Epithelial cell of proximal tubule (primary cell): ENCODE results near the gene ICOSLG. TPM values are rescaled to one million over a fixed set of nuclear protein-coding genes. Genes with fewer than 3 reads are reported as not detected.
"Not testable (repeated sequence)": the region's sequence is repeated elsewhere in the genome, so short reads cannot be mapped to it uniquely, and the experiment has no call there.

Source experiments
- DNase-seq: peaks from one replicate; pipeline ENCODE4 v3.0.0-alpha.2; 2011; ENCODE audit warnings: low read depth
- H3K4me3 ChIP-seq: 2 replicates; pipeline ENCODE4 v1.5.1; 2011; ENCODE audit warnings: low read depth, mild to moderate bottlenecking, low read length
- total RNA-seq: library from RNA; depleted of rRNA; stranded (reverse); fragments of >200 nt; gene quantifications from 2 replicates; pipeline ENCODE4 v1.2.3, GENCODE V29; 2015
- TF ChIP-seq, protein P1 (sequence below): conservative IDR thresholded peaks from 2 replicates; pipeline ENCODE4 v1.5.1; 2012; ENCODE audit warnings: low read depth, mild to moderate bottlenecking, low read length

The ICOSLG gene
- total RNA-seq, 1 donor from 2014 or later: 2.7 TPM

DNA sequence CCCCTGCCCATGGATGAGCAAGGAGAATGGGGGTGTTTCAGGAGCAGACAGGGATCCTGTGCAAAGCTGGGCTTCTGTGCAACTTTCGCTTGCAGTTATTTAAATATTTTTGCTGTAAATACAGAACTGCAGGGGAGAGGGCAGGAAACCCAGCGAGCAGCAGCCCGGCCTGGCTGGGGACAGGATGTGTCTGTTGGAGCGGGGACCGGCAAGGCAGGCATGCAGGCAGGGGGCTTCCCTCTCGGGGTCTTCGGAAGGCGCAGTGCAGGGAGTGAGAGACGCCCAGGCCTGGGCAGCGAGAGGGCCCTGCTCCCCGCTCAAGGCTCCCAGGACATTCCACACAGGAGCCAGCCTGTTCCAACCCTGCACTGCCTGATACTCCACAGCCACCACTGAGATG, 43.2 kb upstream of the ICOSLG start:
- TF ChIP-seq, protein P1, sequence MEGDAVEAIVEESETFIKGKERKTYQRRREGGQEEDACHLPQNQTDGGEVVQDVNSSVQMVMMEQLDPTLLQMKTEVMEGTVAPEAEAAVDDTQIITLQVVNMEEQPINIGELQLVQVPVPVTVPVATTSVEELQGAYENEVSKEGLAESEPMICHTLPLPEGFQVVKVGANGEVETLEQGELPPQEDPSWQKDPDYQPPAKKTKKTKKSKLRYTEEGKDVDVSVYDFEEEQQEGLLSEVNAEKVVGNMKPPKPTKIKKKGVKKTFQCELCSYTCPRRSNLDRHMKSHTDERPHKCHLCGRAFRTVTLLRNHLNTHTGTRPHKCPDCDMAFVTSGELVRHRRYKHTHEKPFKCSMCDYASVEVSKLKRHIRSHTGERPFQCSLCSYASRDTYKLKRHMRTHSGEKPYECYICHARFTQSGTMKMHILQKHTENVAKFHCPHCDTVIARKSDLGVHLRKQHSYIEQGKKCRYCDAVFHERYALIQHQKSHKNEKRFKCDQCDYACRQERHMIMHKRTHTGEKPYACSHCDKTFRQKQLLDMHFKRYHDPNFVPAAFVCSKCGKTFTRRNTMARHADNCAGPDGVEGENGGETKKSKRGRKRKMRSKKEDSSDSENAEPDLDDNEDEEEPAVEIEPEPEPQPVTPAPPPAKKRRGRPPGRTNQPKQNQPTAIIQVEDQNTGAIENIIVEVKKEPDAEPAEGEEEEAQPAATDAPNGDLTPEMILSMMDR: no peak
- H3K4me3 ChIP-seq: no peak overlapping the region
- no peak for DNase-seq

DNA sequence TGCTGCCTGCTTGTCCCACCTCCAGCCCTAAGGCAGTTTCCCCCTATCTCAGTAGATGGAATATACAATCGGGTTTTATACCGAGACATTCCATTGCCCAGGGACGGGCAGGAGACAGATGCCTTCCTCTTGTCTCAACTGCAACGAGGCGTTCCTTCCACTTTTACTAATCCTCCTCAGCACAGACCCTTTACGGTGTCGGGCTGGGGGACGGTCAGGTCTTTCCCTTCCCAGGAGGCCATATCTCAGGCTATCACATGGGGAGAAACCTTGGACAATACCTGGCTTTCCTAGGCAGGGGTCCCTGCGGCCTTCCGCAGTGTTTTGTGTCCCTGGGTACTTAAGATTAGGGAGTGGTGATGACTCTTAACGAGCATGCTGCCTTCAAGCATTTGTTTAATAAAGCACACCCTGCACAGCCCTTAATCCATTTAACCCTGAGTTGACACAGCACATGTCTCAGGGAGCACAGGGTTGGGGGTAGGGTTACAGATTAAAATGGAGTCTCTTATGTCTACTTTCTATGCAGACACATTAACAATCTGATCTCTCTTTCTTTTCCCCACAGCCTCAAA, 42.6 kb upstream of the ICOSLG start:
- DNase-seq, H3K4me3 ChIP-seq: not testable (repeated sequence)

DNA sequence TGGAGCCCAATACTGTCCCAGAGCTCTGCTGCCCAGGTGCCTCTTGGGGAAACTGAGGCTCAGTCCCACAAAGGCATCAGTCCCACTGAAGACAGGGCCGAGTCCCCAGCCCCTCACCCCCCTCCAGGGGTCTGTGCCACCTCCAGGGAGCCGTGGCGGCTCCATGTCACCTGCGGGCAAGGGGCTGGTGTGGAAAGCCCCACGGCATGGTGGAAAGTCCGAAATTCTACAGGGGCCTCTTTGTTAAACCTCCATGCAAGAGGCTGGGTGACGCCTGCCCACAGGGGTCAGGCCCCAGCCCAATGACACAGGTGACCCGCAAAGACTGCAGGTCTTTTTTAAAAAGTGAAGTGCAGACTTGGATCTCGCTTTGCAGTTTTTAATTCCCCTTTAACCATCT, 41.6 kb upstream of the ICOSLG start:
- TF ChIP-seq, protein P1: no peak
- DNase-seq: no peak
- no peak overlapping the region for H3K4me3 ChIP-seq

DNA sequence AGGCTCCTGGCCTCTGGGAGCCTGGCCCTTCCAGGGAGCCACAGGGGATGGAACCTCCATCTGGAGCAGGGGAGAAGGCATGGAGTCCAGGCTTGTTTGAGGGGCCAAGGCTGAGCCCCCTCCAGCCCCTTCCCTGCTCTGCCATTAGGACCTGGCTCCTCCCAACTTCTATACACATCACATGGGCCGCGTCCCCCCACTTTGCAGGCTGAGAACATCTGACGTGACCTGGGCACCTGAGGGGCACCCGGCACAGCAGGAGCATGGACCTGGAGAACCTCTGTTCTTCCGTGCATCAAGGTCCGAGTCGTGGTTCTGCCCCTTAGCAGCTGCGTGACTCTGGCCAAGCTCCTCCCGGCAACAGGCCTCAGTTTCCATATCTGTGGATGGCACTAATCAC, 41.1 kb upstream of the ICOSLG start:
- TF ChIP-seq, protein P1: no peak
- DNase-seq: no peak
- no peak overlapping the region for H3K4me3 ChIP-seq

DNA sequence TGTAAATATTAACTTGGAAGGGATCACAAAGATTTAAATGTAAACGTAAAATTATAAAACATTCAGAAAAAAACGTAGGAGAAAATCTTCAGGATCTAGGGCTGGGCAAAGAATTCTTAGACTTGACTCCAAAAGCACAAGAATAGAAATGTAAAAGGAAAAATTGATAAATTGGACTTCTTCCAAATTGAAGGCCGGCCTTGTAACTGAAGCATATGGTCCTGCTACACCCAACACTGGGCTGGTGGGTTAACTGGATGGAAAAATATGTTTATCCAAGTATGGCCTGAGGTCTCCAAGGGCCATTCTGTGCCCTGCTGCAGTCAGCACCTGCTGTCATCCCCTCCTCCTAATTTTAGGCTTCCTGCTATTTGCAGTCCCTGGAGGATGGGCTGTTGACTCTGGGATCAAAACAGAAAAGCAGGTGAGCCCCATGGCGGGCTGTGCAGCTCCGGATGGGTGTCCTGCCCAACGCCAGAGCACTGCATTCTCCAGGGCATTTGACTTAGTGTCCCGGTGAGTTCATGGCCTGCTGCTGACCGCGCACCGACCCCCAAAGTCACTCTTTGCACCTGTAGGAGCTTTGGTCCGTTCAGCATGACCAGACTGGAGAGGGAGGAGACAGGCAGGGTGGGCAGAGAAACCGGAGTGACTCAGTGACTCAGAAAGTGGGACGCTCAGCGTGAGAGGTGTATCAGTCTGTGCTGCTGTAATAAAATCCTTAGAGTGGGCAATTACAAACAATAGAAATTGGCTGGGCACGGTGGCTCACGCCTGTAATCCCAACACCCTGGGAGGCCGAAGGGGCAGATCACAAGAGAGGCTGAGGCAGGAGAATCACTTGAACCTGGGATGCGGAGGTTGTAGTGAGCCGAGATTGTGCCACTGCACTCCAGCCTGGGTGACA, 38.9 kb upstream of the ICOSLG start:
- H3K4me3 ChIP-seq: no peak overlapping the region
- DNase-seq: no peak
- TF ChIP-seq, protein P1: no peak

DNA sequence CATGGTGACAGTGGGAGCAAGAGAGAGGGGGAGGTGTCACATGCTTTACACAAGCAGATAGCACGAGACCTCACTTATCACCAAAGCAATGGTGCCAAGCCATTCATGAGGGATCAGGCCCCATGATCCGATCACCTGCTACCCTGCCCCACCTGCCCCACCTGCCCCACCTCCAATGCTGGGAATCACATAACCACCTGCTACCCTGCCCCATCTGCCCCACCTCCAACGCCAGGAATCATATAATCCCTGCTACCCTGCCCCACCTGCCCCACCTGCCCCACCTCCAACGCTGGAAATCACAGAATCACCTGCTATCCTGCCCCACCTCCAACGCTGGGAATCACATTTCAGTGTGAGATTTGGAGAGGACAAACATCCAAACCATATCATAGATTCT, 34.3 kb upstream of the ICOSLG start:
- H3K4me3 ChIP-seq: no peak overlapping the region
- no peak for DNase-seq
- TF ChIP-seq, protein P1: no peak

DNA sequence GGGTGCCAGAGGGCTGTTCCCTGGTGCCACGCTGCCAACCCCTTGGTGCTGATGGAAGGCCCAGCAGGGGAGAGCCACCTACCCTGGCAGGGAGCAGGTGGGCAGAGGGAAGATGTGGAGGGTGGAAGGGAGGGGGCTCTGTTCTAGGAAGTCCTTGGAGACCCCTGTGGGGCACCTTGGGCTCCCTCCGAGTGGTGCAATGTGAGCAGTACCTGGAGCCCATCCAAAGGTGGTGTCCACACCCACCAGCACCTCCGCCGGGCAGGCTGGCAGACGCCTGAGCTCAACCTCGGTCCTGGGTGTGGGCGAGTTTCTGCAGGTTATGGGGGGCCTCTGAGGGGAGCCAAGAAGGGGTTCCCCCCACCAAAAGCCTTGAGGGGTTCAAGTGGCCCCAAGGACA, 32.3 kb upstream of the ICOSLG start:
- no peak overlapping the region for H3K4me3 ChIP-seq
- no peak for DNase-seq
- TF ChIP-seq, protein P1: no peak
